Endothelial cell of umbilical vein (primary cell): Measurements from ENCODE around the gene COL18A1.

Experiments used
- POLR2A ChIP-seq: IDR thresholded peaks from 2 replicates; pipeline ENCODE4 v1.6.1; 2012; ENCODE audit warnings: low read depth, mild to moderate bottlenecking, control low read depth, low read length
- TF ChIP-seq, protein P1 (sequence below), 2 donors: IDR thresholded peaks; 1 replicate in 1 of 2; 2 replicates in 1 of 2; pipeline ENCODE4 v1.5.1; 2011; ENCODE audit warnings: low read length in 2 of 2, mild to moderate bottlenecking in 2 of 2, moderate library complexity in 2 of 2, control low read depth in 1 of 2, inconsistent platforms in 1 of 2, low read depth in 1 of 2; ENCODE audit not compliant: insufficient read depth in 1 of 2; ENCODE audit errors: extremely low read depth in 1 of 2

DNA sequence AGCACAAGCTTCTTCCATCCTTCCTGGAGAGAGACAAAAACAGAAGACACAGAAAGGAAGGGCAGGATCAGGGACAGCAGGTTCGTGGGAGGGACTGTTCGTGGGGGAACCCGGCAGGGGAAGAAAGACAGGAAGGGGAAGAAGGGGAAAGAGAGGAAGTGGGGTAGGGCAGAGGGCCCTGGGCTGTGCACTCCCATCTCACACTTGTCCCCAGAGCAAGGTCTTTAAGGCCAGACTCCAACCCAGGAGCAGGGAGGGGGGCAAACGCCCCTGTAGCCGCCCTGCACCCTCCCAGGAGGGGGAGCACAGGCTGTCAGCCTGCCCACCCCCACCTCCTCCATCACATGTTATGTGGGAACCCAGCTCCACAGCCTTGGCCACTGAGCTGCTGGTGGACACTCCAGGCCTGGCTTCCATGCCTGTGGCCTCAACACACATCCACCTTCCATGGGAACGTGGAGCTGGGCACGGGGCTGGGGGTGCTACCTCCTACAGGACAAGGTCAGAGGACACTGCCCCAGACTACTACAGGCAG lies 127.9 kb downstream of the COL18A1 start:
- no peak for TF ChIP-seq POLR2A
- TF ChIP-seq, protein P1, sequence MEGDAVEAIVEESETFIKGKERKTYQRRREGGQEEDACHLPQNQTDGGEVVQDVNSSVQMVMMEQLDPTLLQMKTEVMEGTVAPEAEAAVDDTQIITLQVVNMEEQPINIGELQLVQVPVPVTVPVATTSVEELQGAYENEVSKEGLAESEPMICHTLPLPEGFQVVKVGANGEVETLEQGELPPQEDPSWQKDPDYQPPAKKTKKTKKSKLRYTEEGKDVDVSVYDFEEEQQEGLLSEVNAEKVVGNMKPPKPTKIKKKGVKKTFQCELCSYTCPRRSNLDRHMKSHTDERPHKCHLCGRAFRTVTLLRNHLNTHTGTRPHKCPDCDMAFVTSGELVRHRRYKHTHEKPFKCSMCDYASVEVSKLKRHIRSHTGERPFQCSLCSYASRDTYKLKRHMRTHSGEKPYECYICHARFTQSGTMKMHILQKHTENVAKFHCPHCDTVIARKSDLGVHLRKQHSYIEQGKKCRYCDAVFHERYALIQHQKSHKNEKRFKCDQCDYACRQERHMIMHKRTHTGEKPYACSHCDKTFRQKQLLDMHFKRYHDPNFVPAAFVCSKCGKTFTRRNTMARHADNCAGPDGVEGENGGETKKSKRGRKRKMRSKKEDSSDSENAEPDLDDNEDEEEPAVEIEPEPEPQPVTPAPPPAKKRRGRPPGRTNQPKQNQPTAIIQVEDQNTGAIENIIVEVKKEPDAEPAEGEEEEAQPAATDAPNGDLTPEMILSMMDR (IDR thresholded peaks at IDR 0.05; ENCODE audit: extremely low read depth in 1 of 2, insufficient read depth in 1 of 2, low read depth in 1 of 2, low read length in 2 of 2) = no peak
